HL-60 (cell line): ENCODE measurements around the gene PMPCB.

Source experiments
- DNase-seq, 2 experiments: peaks; one replicate each; pipeline ENCODE4 v3.0.0-alpha.2; 2010 to 2020; ENCODE audit warnings: low read depth in 1 of 2, low spot score in 1 of 2
- H3K27ac ChIP-seq: fragments of 250-450 bp; sonication (Bioruptor Pico); replicated peaks from 2 replicates; pipeline ENCODE4 v1.5.1; 2020; ENCODE audit warnings: mild to moderate bottlenecking, moderate library complexity
- H3K27me3 ChIP-seq: fragments of 250-450 bp; sonication (Bioruptor Pico); 2 replicates; pipeline ENCODE4 v1.5.1; 2021; ENCODE audit warnings: mild to moderate bottlenecking, moderate library complexity; ENCODE audit not compliant: insufficient read depth, poor library complexity, severe bottlenecking
- H3K4me3 ChIP-seq: replicated peaks from 2 replicates; pipeline ENCODE4 v1.5.1; 2011; ENCODE audit warnings: mild to moderate bottlenecking, control low read depth, low read length; ENCODE audit not compliant: insufficient read depth
- GABPA ChIP-seq: IDR thresholded peaks from 2 replicates; pipeline ENCODE4 v1.6.1; 2012; ENCODE audit warnings: low read depth
- POLR2AphosphoS5 ChIP-seq: IDR thresholded peaks from 2 replicates; pipeline ENCODE4 v1.6.1; 2012; ENCODE audit warnings: low read depth
- SPI1 ChIP-seq: IDR thresholded peaks from 2 replicates; pipeline ENCODE4 v1.6.1; 2012; ENCODE audit warnings: low read depth, mild to moderate bottlenecking, borderline replicate concordance
- TF ChIP-seq, protein P1 (sequence below): IDR thresholded peaks from one replicate; pipeline ENCODE4 v1.5.1; 2011; ENCODE audit warnings: low read length, control low read depth, inconsistent platforms; ENCODE audit not compliant: insufficient read depth
- TF ChIP-seq, protein P2 (sequence below): IDR thresholded peaks from 2 replicates; pipeline ENCODE4 v1.6.1; 2012; ENCODE audit warnings: low read depth; ENCODE audit not compliant: insufficient replicate concordance

Gene PMPCB

GRCh38 chr7:103307503-103308231, 10.4 kb downstream of the PMPCB start:
- Histone ChIP-seq H3K4me3 (no peak overlapping the region), H3K27ac (no peak overlapping the region)
- TF ChIP-seq, protein P1, sequence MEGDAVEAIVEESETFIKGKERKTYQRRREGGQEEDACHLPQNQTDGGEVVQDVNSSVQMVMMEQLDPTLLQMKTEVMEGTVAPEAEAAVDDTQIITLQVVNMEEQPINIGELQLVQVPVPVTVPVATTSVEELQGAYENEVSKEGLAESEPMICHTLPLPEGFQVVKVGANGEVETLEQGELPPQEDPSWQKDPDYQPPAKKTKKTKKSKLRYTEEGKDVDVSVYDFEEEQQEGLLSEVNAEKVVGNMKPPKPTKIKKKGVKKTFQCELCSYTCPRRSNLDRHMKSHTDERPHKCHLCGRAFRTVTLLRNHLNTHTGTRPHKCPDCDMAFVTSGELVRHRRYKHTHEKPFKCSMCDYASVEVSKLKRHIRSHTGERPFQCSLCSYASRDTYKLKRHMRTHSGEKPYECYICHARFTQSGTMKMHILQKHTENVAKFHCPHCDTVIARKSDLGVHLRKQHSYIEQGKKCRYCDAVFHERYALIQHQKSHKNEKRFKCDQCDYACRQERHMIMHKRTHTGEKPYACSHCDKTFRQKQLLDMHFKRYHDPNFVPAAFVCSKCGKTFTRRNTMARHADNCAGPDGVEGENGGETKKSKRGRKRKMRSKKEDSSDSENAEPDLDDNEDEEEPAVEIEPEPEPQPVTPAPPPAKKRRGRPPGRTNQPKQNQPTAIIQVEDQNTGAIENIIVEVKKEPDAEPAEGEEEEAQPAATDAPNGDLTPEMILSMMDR: no peak
- TF ChIP-seq, protein P2, sequence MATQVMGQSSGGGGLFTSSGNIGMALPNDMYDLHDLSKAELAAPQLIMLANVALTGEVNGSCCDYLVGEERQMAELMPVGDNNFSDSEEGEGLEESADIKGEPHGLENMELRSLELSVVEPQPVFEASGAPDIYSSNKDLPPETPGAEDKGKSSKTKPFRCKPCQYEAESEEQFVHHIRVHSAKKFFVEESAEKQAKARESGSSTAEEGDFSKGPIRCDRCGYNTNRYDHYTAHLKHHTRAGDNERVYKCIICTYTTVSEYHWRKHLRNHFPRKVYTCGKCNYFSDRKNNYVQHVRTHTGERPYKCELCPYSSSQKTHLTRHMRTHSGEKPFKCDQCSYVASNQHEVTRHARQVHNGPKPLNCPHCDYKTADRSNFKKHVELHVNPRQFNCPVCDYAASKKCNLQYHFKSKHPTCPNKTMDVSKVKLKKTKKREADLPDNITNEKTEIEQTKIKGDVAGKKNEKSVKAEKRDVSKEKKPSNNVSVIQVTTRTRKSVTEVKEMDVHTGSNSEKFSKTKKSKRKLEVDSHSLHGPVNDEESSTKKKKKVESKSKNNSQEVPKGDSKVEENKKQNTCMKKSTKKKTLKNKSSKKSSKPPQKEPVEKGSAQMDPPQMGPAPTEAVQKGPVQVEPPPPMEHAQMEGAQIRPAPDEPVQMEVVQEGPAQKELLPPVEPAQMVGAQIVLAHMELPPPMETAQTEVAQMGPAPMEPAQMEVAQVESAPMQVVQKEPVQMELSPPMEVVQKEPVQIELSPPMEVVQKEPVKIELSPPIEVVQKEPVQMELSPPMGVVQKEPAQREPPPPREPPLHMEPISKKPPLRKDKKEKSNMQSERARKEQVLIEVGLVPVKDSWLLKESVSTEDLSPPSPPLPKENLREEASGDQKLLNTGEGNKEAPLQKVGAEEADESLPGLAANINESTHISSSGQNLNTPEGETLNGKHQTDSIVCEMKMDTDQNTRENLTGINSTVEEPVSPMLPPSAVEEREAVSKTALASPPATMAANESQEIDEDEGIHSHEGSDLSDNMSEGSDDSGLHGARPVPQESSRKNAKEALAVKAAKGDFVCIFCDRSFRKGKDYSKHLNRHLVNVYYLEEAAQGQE: no peak
- no peak for TF ChIP-seq POLR2AphosphoS5
- TF ChIP-seq SPI1: no peak
- no peak for TF ChIP-seq GABPA

GRCh38 chr7:103314852-103315251, 17.6 kb downstream of the PMPCB start:
- H3K27me3 ChIP-seq: no peaks in the 10 kb centered on the region
- TF ChIP-seq SPI1: no peak
- no peak for TF ChIP-seq GABPA
- TF ChIP-seq, protein P1: no peak
- no peak overlapping the region for H3K4me3 ChIP-seq
- H3K27ac ChIP-seq: no peak overlapping the region
- no peak for DNase-seq

More at GRCh38 chr7:103307503-103308231, 10.4 kb downstream of the PMPCB start:
- H3K27me3 ChIP-seq: no peaks in the 10 kb centered on the region
- no peak for DNase-seq

- TF ChIP-seq GABPA (no peak), SPI1 (no peak), POLR2AphosphoS5 (no peak)
- TF ChIP-seq, protein P2: no peak
- TF ChIP-seq, protein P1: no peak
- H3K4me3 ChIP-seq: no peak overlapping the region
Measured at GRCh38 chr7:103316380-103316941, 19.2 kb downstream of the PMPCB start.

GRCh38 chr7:103317009-103317408, 19.8 kb downstream of the PMPCB start:
- H3K4me3 ChIP-seq: no peak overlapping the region
- H3K27me3 ChIP-seq: no peaks in the 10 kb centered on the region
- no peak overlapping the region for H3K27ac ChIP-seq
- no peak for TF ChIP-seq GABPA
- TF ChIP-seq, protein P1: no peak
- TF ChIP-seq, protein P2: no peak
- no peak for TF ChIP-seq POLR2AphosphoS5
- no peak for TF ChIP-seq SPI1
- no peak for DNase-seq

More at GRCh38 chr7:103316380-103316941, 19.2 kb downstream of the PMPCB start:
- DNase-seq: no peak
- Histone ChIP-seq H3K27ac (no peak overlapping the region), H3K27me3 (no peaks in the 10 kb centered on the region)
